Stimulated activated naive B cell treated with anti-CD40 and anti-IgM and Interleukin-4, amounts not matched to agents 10 μg/mL and 1 μg/mL and 100 μg/mL, for 72 hours (primary cell): Measurements from ENCODE around the gene TTI1.
"Not testable (repeated sequence)": the region's sequence is repeated elsewhere in the genome, so short reads cannot be mapped to it uniquely, and the experiment has no call there.

Experiments
- ATAC-seq, 2 donors: fragments of 150-1000 bp; cut with Tn5 transposase; replicated peaks; 2 replicates each; pipeline ENCODE4 v1.10.0; 2021; ENCODE audit warnings: moderate library complexity in 1 of 2
- DNase-seq: peaks from one replicate; pipeline ENCODE4 v3.0.0; 2021
- H3K27ac Mint-ChIP-seq: one replicate; pipeline ENCODE4 v1.8.0; 2022; ENCODE audit warnings: mild to moderate bottlenecking, mixed read lengths
- H3K27me3 Mint-ChIP-seq, 2 donors: one replicate each; pipeline ENCODE4 v1.8.0; 2022; ENCODE audit warnings: mixed read lengths in 2 of 2
- H3K36me3 Mint-ChIP-seq, 2 donors: one replicate each; pipeline ENCODE4 v1.8.0; 2022; ENCODE audit warnings: mixed read lengths in 2 of 2, mild to moderate bottlenecking in 1 of 2
- H3K4me1 Mint-ChIP-seq, 2 donors: one replicate each; pipeline ENCODE4 v1.8.0; 2022; ENCODE audit warnings: mixed read lengths in 2 of 2, mild to moderate bottlenecking in 1 of 2
- H3K4me3 Mint-ChIP-seq, 2 donors: one replicate each; pipeline ENCODE4 v1.8.0; 2022; ENCODE audit warnings: mild to moderate bottlenecking in 2 of 2, mixed read lengths in 2 of 2, moderate library complexity in 1 of 2
- H3K9me3 Mint-ChIP-seq, 2 donors: one replicate each; pipeline ENCODE4 v1.8.0; 2022; ENCODE audit warnings: mixed read lengths in 2 of 2, mild to moderate bottlenecking in 1 of 2

The TTI1 gene

GRCh38 chr20:38013887-38014286 is 19.4 kb downstream of the TTI1 start:
- H3K4me1 Mint-ChIP-seq, result peaks cover 0 to 8% of the 10 kb centered on the region in 2 donors
- H3K36me3 Mint-ChIP-seq, result peaks cover 51 to 72% of the 10 kb centered on the region in 2 donors
- ATAC-seq (no peak), DNase-seq (no peak)
- peaks cover 5 to 7% of the 10 kb centered on the region in 2 donors for H3K9me3 Mint-ChIP-seq
- no peak overlapping the region for H3K27ac Mint-ChIP-seq
- no peak overlapping the region for H3K4me3 Mint-ChIP-seq
- no peaks in the 10 kb centered on the region for H3K27me3 Mint-ChIP-seq

GRCh38 chr20:38012332-38012731 is 20.9 kb downstream of the TTI1 start:
- peaks cover 43 to 59% of the 10 kb centered on the region in 2 donors for H3K36me3 Mint-ChIP-seq
- H3K9me3 Mint-ChIP-seq, result peaks cover 0 to 3% of the 10 kb centered on the region in 2 donors
- H3K27me3 Mint-ChIP-seq, result no peaks in the 10 kb centered on the region
- H3K4me1 Mint-ChIP-seq, result peaks cover 0 to 10% of the 10 kb centered on the region in 2 donors
- peak overlapping the region; percentile 49 for H3K27ac Mint-ChIP-seq
- DNase-seq (no peak), ATAC-seq (no peak)
- H3K4me3 Mint-ChIP-seq, result no peak overlapping the region

- no peak overlapping the region for H3K4me3 Mint-ChIP-seq
- peaks cover 0 to 10% of the 10 kb centered on the region in 2 donors for H3K4me1 Mint-ChIP-seq
- DNase-seq (no peak), ATAC-seq (no peak)
- H3K9me3 Mint-ChIP-seq, result no peaks in the 10 kb centered on the region
- H3K27me3 Mint-ChIP-seq, result no peaks in the 10 kb centered on the region
- no peak overlapping the region for H3K27ac Mint-ChIP-seq
- peaks cover 37 to 54% of the 10 kb centered on the region in 2 donors for H3K36me3 Mint-ChIP-seq
Observed at GRCh38 chr20:38011696-38012095, 21.6 kb downstream of the TTI1 start.

- not testable (repeated sequence) for DNase-seq, H3K4me1 Mint-ChIP-seq, H3K27me3 Mint-ChIP-seq, H3K27ac Mint-ChIP-seq, H3K9me3 Mint-ChIP-seq, H3K4me3 Mint-ChIP-seq, ATAC-seq
- peaks cover 32 to 39% of the 10 kb centered on the region in 2 donors for H3K36me3 Mint-ChIP-seq
Observed at GRCh38 chr20:38009416-38009815, 23.8 kb downstream of the TTI1 start.

- ATAC-seq, result no peak
- Mint-ChIP-seq H3K4me1 (peaks cover 0 to 2% of the 10 kb centered on the region in 2 donors), H3K27ac (no peak overlapping the region), H3K36me3 (peaks cover 25 to 41% of the 10 kb centered on the region in 2 donors), H3K4me3 (no peak overlapping the region), H3K27me3 (no peaks in the 10 kb centered on the region), H3K9me3 (no peaks in the 10 kb centered on the region)
- no peak for DNase-seq
Observed at GRCh38 chr20:38008233-38008944, 24.9 kb downstream of the TTI1 start.

GRCh38 chr20:38007526-38007925 is 25.7 kb downstream of the TTI1 start:
- no peak for DNase-seq
- Mint-ChIP-seq H3K4me3 (no peak overlapping the region), H3K27ac (no peak overlapping the region), H3K9me3 (no peaks in the 10 kb centered on the region), H3K27me3 (no peaks in the 10 kb centered on the region), H3K36me3 (peaks cover 17 to 34% of the 10 kb centered on the region in 2 donors), H3K4me1 (peaks cover 0 to 2% of the 10 kb centered on the region in 2 donors)
- ATAC-seq, result no peak

GRCh38 chr20:38005903-38006302 is 27.4 kb downstream of the TTI1 start:
- peaks cover 21 to 31% of the 10 kb centered on the region in 2 donors for H3K36me3 Mint-ChIP-seq
- DNase-seq (no peak), ATAC-seq (no peak)

GRCh38 chr20:38004416-38004815 is 28.8 kb downstream of the TTI1 start:
- no peak overlapping the region for H3K4me3 Mint-ChIP-seq
- no peaks in the 10 kb centered on the region for H3K9me3 Mint-ChIP-seq
- ATAC-seq, result no peak
- no peaks in the 10 kb centered on the region for H3K27me3 Mint-ChIP-seq
- H3K36me3 Mint-ChIP-seq, result peaks cover 32 to 43% of the 10 kb centered on the region in 2 donors
- peaks cover 0 to 2% of the 10 kb centered on the region in 2 donors for H3K4me1 Mint-ChIP-seq
- H3K27ac Mint-ChIP-seq, result no peak overlapping the region
- DNase-seq, result no peak

More at GRCh38 chr20:38005903-38006302, 27.4 kb downstream of the TTI1 start:
- H3K4me3 Mint-ChIP-seq, result no peak overlapping the region
- no peak overlapping the region for H3K27ac Mint-ChIP-seq
- H3K9me3 Mint-ChIP-seq, result no peaks in the 10 kb centered on the region
- H3K4me1 Mint-ChIP-seq, result peaks cover 0 to 2% of the 10 kb centered on the region in 2 donors
- no peaks in the 10 kb centered on the region for H3K27me3 Mint-ChIP-seq

GRCh38 chr20:38002422-38002821 is 30.8 kb downstream of the TTI1 start:
- Mint-ChIP-seq H3K27ac (no peak overlapping the region), H3K4me1 (no peaks in the 10 kb centered on the region), H3K27me3 (no peaks in the 10 kb centered on the region), H3K9me3 (no peaks in the 10 kb centered on the region), H3K4me3 (no peak overlapping the region), H3K36me3 (peaks cover 36 to 40% of the 10 kb centered on the region in 2 donors)
- ATAC-seq, result no peak
- DNase-seq, result no peak

GRCh38 chr20:38001981-38002380 is 31.3 kb downstream of the TTI1 start:
- ATAC-seq (no peak), DNase-seq (no peak)
- H3K9me3 Mint-ChIP-seq, result no peaks in the 10 kb centered on the region
- no peaks in the 10 kb centered on the region for H3K4me1 Mint-ChIP-seq
- no peak overlapping the region for H3K4me3 Mint-ChIP-seq
- H3K27ac Mint-ChIP-seq, result no peak overlapping the region
- peaks cover 39 to 44% of the 10 kb centered on the region in 2 donors for H3K36me3 Mint-ChIP-seq
- H3K27me3 Mint-ChIP-seq, result no peaks in the 10 kb centered on the region

- no peak for ATAC-seq
- H3K4me3 Mint-ChIP-seq, result no peak overlapping the region
- H3K27me3 Mint-ChIP-seq, result no peaks in the 10 kb centered on the region
- peaks cover 39 to 41% of the 10 kb centered on the region in 2 donors for H3K36me3 Mint-ChIP-seq
- H3K9me3 Mint-ChIP-seq, result no peaks in the 10 kb centered on the region
- no peak for DNase-seq
- no peak overlapping the region for H3K27ac Mint-ChIP-seq
- H3K4me1 Mint-ChIP-seq, result no peaks in the 10 kb centered on the region
Observed at GRCh38 chr20:38001173-38001875, 31.9 kb downstream of the TTI1 start.

- no peak overlapping the region for H3K4me3 Mint-ChIP-seq
- DNase-seq, result no peak
- H3K27me3 Mint-ChIP-seq, result no peaks in the 10 kb centered on the region
- ATAC-seq, result no peak
- peaks cover 38 to 44% of the 10 kb centered on the region in 2 donors for H3K36me3 Mint-ChIP-seq
- H3K4me1 Mint-ChIP-seq, result no peaks in the 10 kb centered on the region
- H3K27ac Mint-ChIP-seq, result no peak overlapping the region
- H3K9me3 Mint-ChIP-seq, result no peaks in the 10 kb centered on the region
Observed at GRCh38 chr20:38000293-38000692, 33.0 kb downstream of the TTI1 start.

GRCh38 chr20:37999526-38000263 is 33.6 kb downstream of the TTI1 start:
- Mint-ChIP-seq H3K27me3 (no peaks in the 10 kb centered on the region), H3K4me1 (no peaks in the 10 kb centered on the region), H3K4me3 (no peak overlapping the region), H3K9me3 (no peaks in the 10 kb centered on the region), H3K27ac (no peak overlapping the region), H3K36me3 (peaks cover 44 to 45% of the 10 kb centered on the region in 2 donors)
- DNase-seq (no peak), ATAC-seq (no peak)

- DNase-seq, result no peak
Observed at GRCh38 chr20:37997516-37997915, 35.7 kb downstream of the TTI1 start.

More at GRCh38 chr20:37997516-37997915, 35.7 kb downstream of the TTI1 start:
- H3K36me3 Mint-ChIP-seq, result peaks cover 45 to 53% of the 10 kb centered on the region in 2 donors
- no peak overlapping the region for H3K27ac Mint-ChIP-seq
- no peak overlapping the region for H3K4me3 Mint-ChIP-seq
- no peaks in the 10 kb centered on the region for H3K27me3 Mint-ChIP-seq
- H3K9me3 Mint-ChIP-seq, result no peaks in the 10 kb centered on the region
- ATAC-seq, result no peak
- peaks cover 0 to 9% of the 10 kb centered on the region in 2 donors for H3K4me1 Mint-ChIP-seq
